HepG2 (cell line): ENCODE results near the gene P2RY8. TPM values are rescaled to one million over a fixed set of nuclear protein-coding genes. Genes with fewer than 3 reads are reported as not detected.

Source experiments
- BRF2 ChIP-seq: sonication (generic); formaldehyde crosslinking; IDR thresholded peaks from 2 replicates; pipeline ENCODE4 v1.8.1; 2022; ENCODE audit warnings: mild to moderate bottlenecking, missing genetic modification reagents
- ETV5 ChIP-seq: IDR thresholded peaks from 2 replicates; pipeline ENCODE4 v1.6.1; 2018; ENCODE audit warnings: missing biosample characterization, missing genetic modification reagents, inconsistent platforms, borderline replicate concordance
- GRHL1 ChIP-seq: sonication (generic); formaldehyde crosslinking; conservative IDR thresholded peaks from 2 replicates; pipeline ENCODE4 v1.8.0; 2022; ENCODE audit warnings: missing genetic modification reagents
- GTF3A ChIP-seq: sonication (generic); formaldehyde crosslinking; conservative IDR thresholded peaks from 2 replicates; pipeline ENCODE4 v1.4.0; 2020; ENCODE audit warnings: mild to moderate bottlenecking, missing genetic modification reagents
- IKZF5 ChIP-seq: IDR thresholded peaks from 2 replicates; pipeline ENCODE4 v1.6.1; 2018; ENCODE audit warnings: missing genetic modification reagents, mild to moderate bottlenecking, missing compliant biosample characterization
- ISL2 ChIP-seq: sonication (generic); formaldehyde crosslinking; IDR thresholded peaks from 2 replicates; pipeline ENCODE4 v1.5.0; 2020; ENCODE audit warnings: missing genetic modification reagents
- LCORL ChIP-seq, 2 experiments: fragments of 450-650 bp in 1 of 2; sonication (generic) in 1 of 2; formaldehyde crosslinking in 1 of 2; IDR thresholded peaks; 2 replicates each; pipeline versions ENCODE4 v1.5.0 to v1.6.1; 2017 to 2020; ENCODE audit warnings: antibody characterized with exemption in 1 of 2, missing genetic modification reagents in 1 of 2
- MAFK ChIP-seq, 2 experiments: IDR thresholded peaks in 1 of 2; conservative IDR thresholded peaks in 1 of 2; 2 replicates each; pipeline ENCODE4 v1.6.1; 2011; ENCODE audit warnings: improper control_type of control experiment in 2 of 2, low read length in 2 of 2
- PAXIP1 ChIP-seq: sonication (generic); formaldehyde crosslinking; conservative IDR thresholded peaks from 2 replicates; pipeline ENCODE4 v1.4.0; 2020; ENCODE audit warnings: mild to moderate bottlenecking, missing genetic modification reagents, moderate library complexity
- SALL1 ChIP-seq: sonication (generic); formaldehyde crosslinking; IDR thresholded peaks from 2 replicates; pipeline ENCODE4 v1.8.0; 2022; ENCODE audit warnings: mild to moderate bottlenecking, missing genetic modification reagents
- TEF ChIP-seq: sonication (generic); formaldehyde crosslinking; IDR thresholded peaks from 2 replicates; pipeline ENCODE4 v1.5.0; 2020; ENCODE audit warnings: missing genetic modification reagents
- ZFP36L1 ChIP-seq: sonication (generic); formaldehyde crosslinking; IDR thresholded peaks from 2 replicates; pipeline ENCODE4 v1.8.0; 2022; ENCODE audit warnings: mild to moderate bottlenecking, missing genetic modification reagents, moderate library complexity
- ZNF24 ChIP-seq: fragments of 450-650 bp; IDR thresholded peaks from 2 replicates; pipeline ENCODE4 v1.6.1; 2017; ENCODE audit warnings: antibody characterized with exemption, mild to moderate bottlenecking
- ZNF761 ChIP-seq: sonication (generic); formaldehyde crosslinking; conservative IDR thresholded peaks from 2 replicates; pipeline ENCODE4 v1.4.0; 2020; ENCODE audit warnings: mild to moderate bottlenecking, missing genetic modification reagents
- polyA plus RNA-seq, 8 experiments: library from polyadenylated mRNA; depleted of rRNA in 3 of 8; stranded (reverse) in 7 of 8; unstranded in 1 of 8; fragments of >200 nt; fragmentation: Illumina TruSeq in 4 of 8; extraction: Trizol in 4 of 8; gene quantifications; 2 replicates each; pipeline versions ENCODE4 v1.2.1 to v1.2.3, GENCODE V29; 2011 to 2016; ENCODE audit warnings: low read depth in 4 of 8, missing spikeins in 1 of 8, mixed read lengths in 1 of 8; ENCODE audit not compliant: insufficient read depth in 1 of 8
- total RNA-seq, 5 experiments: library from RNA; depleted of rRNA; stranded (reverse); fragments of >200 nt; fragmentation: Illumina TruSeq; extraction: Trizol; gene quantifications; 2 replicates each; pipeline ENCODE4 v1.2.3, GENCODE V29; 2016; ENCODE audit warnings: low read depth in 1 of 5
- TF ChIP-seq, protein P1 (sequence below): sonication (generic); formaldehyde crosslinking; IDR thresholded peaks from 2 replicates; pipeline ENCODE4; 2020; ENCODE audit warnings: missing genetic modification reagents, mild to moderate bottlenecking, borderline replicate concordance

P2RY8 gene
- total and polyA plus RNA-seq, 2 of the 13 experiments (the other 11 are each of a cell fraction or from before 2014, with no cell fraction given) = 1.0 to 1.3 TPM

GRCh38 chrX:1481636-1482529 lies 55.1 kb downstream of the P2RY8 start (continued):
- no peak for TF ChIP-seq GRHL1 (CRISPR knock-in tag)
- no peak for TF ChIP-seq LCORL (IDR thresholded peaks at IDR 0.05)
- peak; percentile 41 for TF ChIP-seq LCORL (CRISPR knock-in tag; IDR thresholded peaks at IDR 0.05)
- peak; percentile 87 for TF ChIP-seq ETV5 (CRISPR knock-in tag)
- peak; percentile 55; the same call in 1 of the 2 replicates for TF ChIP-seq ZNF761
- TF ChIP-seq IKZF5 (CRISPR knock-in tag) = peak; percentile 56; the same call in 1 of the 2 replicates
- TF ChIP-seq ZNF24 = peak; percentile 53; the same call in 1 of the 2 replicates
- TF ChIP-seq BRF2 (CRISPR knock-in tag) = no peak
- TF ChIP-seq PAXIP1 (CRISPR knock-in tag) = peak; percentile 63
- TF ChIP-seq GTF3A (CRISPR knock-in tag) = no peak
- TF ChIP-seq ZFP36L1 = 0 out of 2 replicates have a peak, but pooled peaks have one; percentile 46
- peak; percentile 81 for TF ChIP-seq SALL1 (CRISPR knock-in tag)
- peak; percentile 55; the same call in 1 of the 2 replicates for TF ChIP-seq ISL2 (CRISPR knock-in tag)
- TF ChIP-seq, protein P1, sequence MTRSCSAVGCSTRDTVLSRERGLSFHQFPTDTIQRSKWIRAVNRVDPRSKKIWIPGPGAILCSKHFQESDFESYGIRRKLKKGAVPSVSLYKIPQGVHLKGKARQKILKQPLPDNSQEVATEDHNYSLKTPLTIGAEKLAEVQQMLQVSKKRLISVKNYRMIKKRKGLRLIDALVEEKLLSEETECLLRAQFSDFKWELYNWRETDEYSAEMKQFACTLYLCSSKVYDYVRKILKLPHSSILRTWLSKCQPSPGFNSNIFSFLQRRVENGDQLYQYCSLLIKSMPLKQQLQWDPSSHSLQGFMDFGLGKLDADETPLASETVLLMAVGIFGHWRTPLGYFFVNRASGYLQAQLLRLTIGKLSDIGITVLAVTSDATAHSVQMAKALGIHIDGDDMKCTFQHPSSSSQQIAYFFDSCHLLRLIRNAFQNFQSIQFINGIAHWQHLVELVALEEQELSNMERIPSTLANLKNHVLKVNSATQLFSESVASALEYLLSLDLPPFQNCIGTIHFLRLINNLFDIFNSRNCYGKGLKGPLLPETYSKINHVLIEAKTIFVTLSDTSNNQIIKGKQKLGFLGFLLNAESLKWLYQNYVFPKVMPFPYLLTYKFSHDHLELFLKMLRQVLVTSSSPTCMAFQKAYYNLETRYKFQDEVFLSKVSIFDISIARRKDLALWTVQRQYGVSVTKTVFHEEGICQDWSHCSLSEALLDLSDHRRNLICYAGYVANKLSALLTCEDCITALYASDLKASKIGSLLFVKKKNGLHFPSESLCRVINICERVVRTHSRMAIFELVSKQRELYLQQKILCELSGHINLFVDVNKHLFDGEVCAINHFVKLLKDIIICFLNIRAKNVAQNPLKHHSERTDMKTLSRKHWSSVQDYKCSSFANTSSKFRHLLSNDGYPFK (CRISPR knock-in tag) = no peak
- peak; percentile 76 to 85 for TF ChIP-seq MAFK (conservative IDR thresholded peaks at IDR 0.05 in 1 of 2, IDR thresholded peaks at IDR 0.05 in 1 of 2; ENCODE audit: low read length in 2 of 2)
- no peak for TF ChIP-seq TEF (CRISPR knock-in tag)
